SK-N-DZ (cell line): ENCODE measurements around the gene FAM98A.

Experiments used
- small RNA-seq, 2 experiments: library from RNA; depleted of rRNA; stranded (forward); fragments of <200 nt; gene quantifications; one replicate each; pipeline ENCODE3, GENCODE V24; 2014

Gene FAM98A

Small RNAs within 50 kb of the gene (small RNA-seq; reads per million reads assigned to genes)
- 0 reads per million in 2 experiments for gene ATP6V0E1P3
